Transverse colon (tissue), 3 donors: ENCODE measurements around the gene LMCD1.

Source experiments
- CTCF ChIP-seq, 5 experiments: fragments of 200-600 bp in 3 of 5; fragments of 450-650 bp in 2 of 5; sonication (generic) in 3 of 5; IDR thresholded peaks; 1 replicate in 2 of 5; 2 replicates in 3 of 5; pipeline ENCODE4 v1.5.1; 2016 to 2017; ENCODE audit warnings: antibody characterized with exemption in 5 of 5, inconsistent platforms in 3 of 5, mild to moderate bottlenecking in 2 of 5, moderate library complexity in 1 of 5
- EP300 ChIP-seq: sonication (generic); formaldehyde crosslinking; IDR thresholded peaks from one replicate; pipeline ENCODE4 v1.6.1; 2017; ENCODE audit warnings: antibody characterized with exemption, low read depth

DNA sequence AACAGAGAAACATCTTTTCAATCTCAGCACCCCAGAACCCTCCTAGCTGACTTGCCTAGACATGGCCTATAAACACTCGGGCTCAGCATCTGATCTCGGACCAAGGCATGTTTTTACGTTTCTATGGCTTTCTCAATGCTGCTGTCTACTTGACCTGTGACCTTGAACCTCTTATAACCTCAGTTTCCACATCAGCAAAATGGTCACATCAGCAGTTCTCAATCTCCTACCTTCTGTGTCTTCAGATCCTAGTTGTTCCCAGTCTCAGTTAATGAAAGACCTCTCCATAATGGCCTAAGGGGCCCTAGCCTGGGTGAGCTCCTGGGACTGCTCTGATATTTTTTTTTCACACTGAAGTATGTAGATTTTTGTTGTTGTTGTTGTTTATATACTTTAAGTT, 103.4 kb downstream of the LMCD1 start:
- TF ChIP-seq CTCF (IDR thresholded peaks at IDR 0.05) = no peak
- no peak for TF ChIP-seq EP300
